Right ventricle myocardium inferior (tissue), 1 donor: ENCODE data around the gene MAP1S. TPM values are rescaled to one million over a fixed set of nuclear protein-coding genes. Genes with fewer than 3 reads are reported as not detected.

Experiments used
- ATAC-seq: fragments of 200-7000 bp; cut with Tn5 transposase; one replicate; pipeline ENCODE4 v1.9.1; 2020; ENCODE audit warnings: mild to moderate bottlenecking, moderate library complexity
- DNase-seq: peaks from one replicate; pipeline ENCODE4 v3.0.0; 2021; ENCODE audit errors: missing footprints
- intact Hi-C: fragments of 100-400 bp; cut with DNase I; formaldehyde crosslinking; loops from one replicate; pipeline ENCODE4 v1.11.0; 2022
- total RNA-seq: library from RNA; stranded (reverse); fragmentation: NEBNext Ultra II Directional; extraction: Animal tissue kit (Norgen Biotek cat#: 25700); gene quantifications from one replicate; pipeline ENCODE4 v1.2.1, GENCODE V29; 2021
- donor health status: DM: no; HTN: yes; CAD: no; lungs with severe emphysema.

The MAP1S gene
- total RNA-seq, 1 donor from 2014 or later: 26.0 TPM

DNA sequence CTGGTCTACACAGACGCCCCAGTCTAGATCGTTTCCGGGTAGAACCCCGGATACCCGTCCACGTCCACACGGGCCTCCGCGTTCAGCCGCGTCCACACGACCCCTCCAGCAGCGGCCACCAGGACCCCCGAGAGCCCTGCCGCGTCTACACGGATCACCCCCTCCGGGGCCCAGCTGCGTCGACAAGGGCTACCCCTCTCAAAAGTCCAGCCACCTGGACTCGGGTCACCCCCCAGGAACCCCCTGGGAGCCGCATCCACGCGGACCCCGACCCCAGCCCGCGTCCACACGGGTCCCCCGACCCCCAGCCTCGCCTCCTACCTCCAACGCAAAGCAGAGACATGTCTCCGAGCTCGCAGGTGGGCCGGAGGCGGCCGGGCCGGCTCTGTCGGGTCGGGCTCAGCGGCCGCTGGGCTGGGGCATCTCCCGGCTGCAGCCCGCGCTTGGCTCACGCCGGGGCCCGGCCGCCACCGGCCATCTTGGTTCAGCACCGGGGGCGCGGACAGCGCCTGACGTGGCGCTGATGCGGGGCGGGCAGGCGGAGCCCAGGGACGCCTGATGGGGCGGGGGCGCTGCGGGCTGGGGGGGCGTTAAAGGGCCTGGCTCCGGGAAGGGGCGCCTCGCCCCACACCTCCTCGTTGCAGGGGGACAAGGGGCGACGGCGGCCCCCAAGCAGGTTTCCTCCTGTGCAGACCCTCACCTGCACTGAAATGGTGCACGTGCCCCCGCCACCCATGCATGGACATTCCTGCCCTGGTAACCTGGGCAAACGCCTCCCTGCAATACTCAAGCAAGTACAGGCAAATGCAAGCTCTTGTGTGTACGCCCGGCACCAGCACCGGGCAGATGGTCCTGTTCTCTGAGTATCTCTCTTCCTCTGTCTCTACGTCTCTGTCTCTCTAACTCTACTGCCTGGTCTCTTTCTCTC, 31.2 kb upstream of the MAP1S start, which contains the start of gene UNC13A:
TSS of gene UNC13A (minus strand) at position 498 of the 928 bp plus-strand sequence. CDS start at position 343, 155 bp downstream.
- intact Hi-C loops: no loop called here
- ATAC-seq: peak; percentile 72
- peak; percentile 68 for DNase-seq

- intact Hi-C loops: no loop called here
- ATAC-seq: no peak
Observed at GRCh38 chr19:17688853-17689595, 30.3 kb upstream of the MAP1S start.

GRCh38 chr19:17692566-17692965, 26.7 kb upstream of the MAP1S start:
- DNase-seq: no peak
- no peak for ATAC-seq
- intact Hi-C loops: no loop called here

More at GRCh38 chr19:17688853-17689595, 30.3 kb upstream of the MAP1S start:
- DNase-seq: no peak

DNA sequence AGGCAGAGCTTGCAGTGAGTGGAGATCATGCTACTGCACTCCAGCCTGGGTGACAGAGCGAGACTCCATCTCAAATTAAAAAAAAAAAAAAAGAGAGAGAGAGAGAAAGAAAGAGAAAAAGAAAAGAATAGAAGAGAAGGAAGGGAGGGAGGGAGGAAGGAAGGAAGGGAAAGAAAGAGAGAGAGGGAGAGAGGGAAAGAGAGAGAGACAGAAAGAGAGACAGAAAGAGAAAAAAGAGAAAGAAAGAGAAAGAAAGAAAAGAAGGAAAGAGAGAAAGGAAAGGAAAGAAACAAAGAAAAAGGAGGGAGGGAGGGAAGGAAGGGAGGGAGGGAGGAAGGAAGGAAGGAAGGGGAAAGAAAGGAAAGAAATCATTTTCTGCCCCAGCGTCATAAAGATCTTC, 24.1 kb upstream of the MAP1S start:
- intact Hi-C loops: no loop called here
- no peak for ATAC-seq

DNA sequence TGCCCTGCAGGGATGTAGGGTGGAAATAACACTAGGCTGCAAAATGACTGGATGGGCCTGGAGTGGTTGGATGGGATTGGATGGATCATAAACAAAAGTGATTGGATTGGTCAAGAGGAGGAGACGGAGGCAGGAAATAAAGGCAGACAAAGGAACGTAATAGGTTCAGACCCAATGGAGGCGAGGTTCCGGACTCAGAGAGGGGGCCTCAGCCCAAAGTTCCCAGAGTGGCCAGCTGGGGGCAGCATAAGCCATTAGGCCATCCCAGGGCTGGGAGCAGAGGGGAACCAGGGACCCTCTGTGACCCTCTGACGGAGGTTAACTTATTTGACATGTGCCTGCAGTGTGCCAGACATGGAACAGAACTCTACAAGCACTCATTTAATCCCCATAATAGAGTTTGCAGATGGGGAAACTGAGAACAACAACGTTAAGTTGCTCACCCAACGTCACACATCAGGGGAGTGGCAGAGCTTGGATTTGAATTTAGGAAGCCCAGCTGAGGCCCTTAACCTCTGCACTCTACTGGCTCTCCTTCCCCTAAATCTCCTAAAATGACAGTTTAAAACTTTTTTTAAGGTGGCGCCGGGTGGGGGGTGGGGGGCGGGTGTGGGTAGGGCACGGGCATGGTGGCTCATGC, 15.3 kb upstream of the MAP1S start:
- intact Hi-C loops: loop anchor here (2.0 kb wide), 1 partner anchor 63 kb away; no protein-coding TSS in a partner anchor
- DNase-seq: peak; percentile 79
- ATAC-seq: peak; percentile 73

More for the DNA sequence above, 24.1 kb upstream of the MAP1S start:
- DNase-seq: no peak

DNA sequence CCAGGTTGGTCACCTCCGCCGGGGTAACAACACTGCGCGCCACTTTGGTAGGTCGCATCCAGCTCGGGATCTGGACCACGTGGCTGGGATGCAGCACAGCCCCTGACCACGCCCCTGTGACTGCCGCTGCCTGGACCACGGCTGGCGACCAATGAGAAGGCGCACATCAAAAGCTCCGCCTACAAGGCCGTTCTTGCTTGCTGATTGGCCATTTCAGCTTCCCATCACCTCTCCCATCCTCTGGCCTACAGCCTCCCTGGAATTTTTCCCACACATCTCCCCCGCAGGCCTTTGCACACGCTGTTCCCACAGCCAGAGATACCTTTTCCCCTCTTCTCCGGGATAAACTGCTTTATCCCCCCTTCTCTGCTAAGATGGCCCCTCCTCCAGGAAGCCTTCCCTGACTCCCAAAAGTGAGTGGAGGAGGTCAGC, 12.5 kb upstream of the MAP1S start:
- no peak for DNase-seq
- ATAC-seq: no peak
- intact Hi-C loops: no loop called here

DNA sequence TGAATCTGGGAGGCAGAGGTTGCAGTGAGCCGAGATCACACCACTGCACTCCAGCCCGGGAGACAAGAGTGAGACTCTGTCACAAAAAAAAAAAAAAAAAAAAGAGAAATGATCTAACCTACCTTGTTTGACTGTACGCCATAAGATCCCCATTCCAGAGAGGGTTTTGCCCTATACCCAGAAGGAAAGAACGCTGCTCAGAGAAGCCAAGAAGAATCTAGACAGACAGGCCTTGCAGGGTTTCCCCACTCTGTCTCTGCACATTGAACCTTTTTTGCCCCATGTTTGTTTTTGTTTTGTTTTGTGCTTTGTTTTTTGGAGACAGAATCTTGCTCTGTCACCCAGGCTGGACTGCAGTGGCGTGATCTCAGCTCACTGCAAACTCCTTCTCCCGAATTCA, 7.4 kb upstream of the MAP1S start:
- intact Hi-C loops: loop anchor here (10.0 kb wide), 1 partner anchor 143 kb away; the partner anchor contains the start of gene RPL18A
- no peak for ATAC-seq
- no peak for DNase-seq

GRCh38 chr19:17716309-17716929, 2.9 kb upstream of the MAP1S start:
- intact Hi-C loops: loop anchor here (10.0 kb wide), 1 partner anchor 138 kb away; the partner anchor contains the start of gene RPL18A
- DNase-seq: no peak
- no peak for ATAC-seq

DNA sequence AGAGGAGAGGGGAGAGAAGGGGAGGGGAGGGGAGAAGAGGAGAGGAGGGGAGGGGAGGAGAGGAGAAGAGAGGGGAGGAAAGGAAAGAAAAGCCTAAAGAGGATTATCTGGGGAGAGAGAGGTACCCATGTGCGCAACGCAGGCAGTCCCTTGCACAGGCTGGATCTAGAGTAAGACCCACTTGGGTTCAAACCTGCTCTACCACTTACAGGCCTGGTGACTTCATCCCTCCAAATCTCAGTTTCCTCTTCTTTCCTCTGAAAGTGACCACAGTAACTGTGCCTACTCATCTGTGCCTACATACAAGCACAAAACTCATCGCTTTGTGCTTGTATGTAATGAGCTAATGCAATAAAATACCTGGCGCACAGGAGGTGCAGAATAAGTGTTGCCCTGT, 732 bp upstream of the MAP1S start:
- intact Hi-C loops: loop anchor here (10.0 kb wide), 1 partner anchor 136 kb away; the partner anchor contains the start of gene RPL18A

DNA sequence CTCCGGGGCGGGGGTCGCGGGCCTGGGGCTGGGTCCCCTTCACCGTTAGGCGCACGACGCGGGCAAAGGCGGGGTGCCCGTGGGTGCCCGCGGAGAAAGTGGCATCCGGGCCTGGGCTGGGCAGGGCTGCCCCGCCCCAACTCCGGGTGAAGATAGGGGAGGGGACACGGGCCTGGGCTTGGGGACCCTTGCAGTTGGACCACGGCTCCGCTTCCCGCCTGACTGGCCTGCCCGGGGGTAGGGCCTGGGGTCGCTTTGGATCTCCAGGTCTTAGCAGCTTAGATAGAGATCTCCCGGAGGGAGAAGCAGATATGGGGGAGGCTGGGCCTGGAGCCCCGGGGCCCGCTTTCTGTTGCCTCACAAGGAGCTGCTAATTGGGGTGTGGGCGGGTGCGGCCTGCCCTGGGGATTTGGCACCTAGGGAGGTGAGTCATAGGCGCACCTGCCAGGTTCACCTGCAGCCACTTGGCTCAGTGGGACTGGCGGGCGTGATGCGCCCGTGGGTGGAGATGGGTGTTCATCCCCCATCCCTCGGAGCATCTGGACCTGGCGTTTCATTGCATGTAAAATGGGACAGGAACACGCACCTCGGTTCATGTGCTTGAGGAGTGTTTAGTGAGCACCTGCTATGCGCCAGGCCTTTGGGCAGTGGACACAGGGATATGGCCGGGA, 585 bp downstream of the MAP1S start:
- intact Hi-C loops: loop anchor here (10.0 kb wide), 1 partner anchor 135 kb away; the partner anchor contains the start of gene RPL18A
- no peak for ATAC-seq
- no peak for DNase-seq

More for the DNA sequence above, 732 bp upstream of the MAP1S start:
- DNase-seq (no peak), ATAC-seq (no peak)

DNA sequence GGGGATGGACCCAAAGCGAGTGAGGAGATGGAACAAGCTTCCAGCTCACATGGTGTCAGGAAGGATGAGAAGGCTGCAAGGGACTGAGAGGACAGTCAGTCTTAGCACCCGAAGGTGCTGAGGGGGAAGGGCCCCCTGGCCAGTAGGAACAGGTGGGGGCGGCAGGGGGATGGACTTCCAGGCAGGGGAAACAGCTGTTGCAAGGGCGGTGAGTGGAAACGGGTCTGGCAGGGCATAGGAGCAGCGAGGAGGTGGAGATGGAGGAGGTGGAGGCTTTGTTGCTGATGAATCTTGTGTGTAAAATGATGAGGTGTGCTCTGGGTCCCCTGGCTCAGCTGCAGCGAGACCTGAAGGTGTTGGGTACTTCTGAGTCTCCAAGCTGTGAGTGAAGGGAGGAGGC, 1.2 kb downstream of the MAP1S start:
- DNase-seq (no peak), ATAC-seq (no peak)
- intact Hi-C loops: no loop called here

GRCh38 chr19:17721111-17721628, 1.9 kb downstream of the MAP1S start:
- intact Hi-C loops: no loop called here
- no peak for ATAC-seq
- DNase-seq: no peak

GRCh38 chr19:17721821-17722220, 2.5 kb downstream of the MAP1S start:
- DNase-seq: peak; percentile 79
- ATAC-seq: peak; percentile 33
- intact Hi-C loops: no loop called here

DNA sequence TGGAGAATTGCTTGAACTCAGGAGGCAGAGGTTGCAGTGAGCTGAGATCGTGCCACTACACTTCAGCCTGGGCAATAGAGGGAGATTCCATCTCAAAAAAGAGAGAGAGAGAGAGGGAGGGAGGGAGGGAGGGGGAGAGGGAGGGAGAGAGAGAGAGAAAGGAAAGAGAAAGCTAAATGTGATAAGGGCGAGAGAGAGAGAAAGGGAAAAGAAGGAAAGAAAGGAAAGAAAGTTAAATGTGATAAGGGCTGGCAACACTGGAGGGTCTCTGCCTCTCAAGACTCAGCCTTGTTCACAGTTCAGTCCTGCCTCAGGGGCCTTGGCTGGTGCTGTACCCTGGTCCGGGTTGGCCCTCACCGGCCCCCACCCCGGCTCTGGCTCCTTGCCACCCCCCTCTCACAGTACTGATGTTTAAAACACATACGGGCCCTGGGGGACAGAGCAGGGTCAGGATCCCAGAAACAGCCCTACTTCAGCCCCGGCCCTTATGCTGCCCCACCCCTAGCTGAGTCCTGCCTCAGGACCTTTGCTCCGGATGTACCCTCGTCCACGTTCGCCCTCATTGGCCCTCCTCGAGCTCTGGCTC, 3.5 kb downstream of the MAP1S start:
- DNase-seq: no peak

DNA sequence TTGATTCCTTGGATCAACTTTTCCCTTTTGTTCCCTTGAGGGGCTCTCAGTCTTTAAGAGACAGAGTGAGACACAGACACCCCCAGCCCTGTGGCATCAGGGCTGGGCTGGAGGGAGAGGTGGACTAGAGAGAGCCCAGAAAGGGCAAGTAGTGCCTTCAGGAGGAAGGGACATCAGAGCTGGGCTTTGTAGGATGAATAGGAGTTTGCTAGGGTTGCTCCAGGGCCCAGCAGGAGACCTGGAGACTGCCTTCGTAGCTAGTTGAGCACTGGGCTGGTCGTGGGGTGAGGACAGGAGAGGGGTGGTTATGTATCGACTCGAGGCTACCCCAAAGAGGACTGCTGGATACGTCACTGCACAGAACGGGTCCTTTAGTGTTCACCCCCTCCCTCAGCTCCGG, 5.4 kb downstream of the MAP1S start:
- no peak for DNase-seq
- intact Hi-C loops: no loop called here
- no peak for ATAC-seq

More for the DNA sequence above, 3.5 kb downstream of the MAP1S start:
- intact Hi-C loops: no loop called here
- no peak for ATAC-seq

- DNase-seq: no peak
- intact Hi-C loops: no loop called here
Observed at GRCh38 chr19:17725422-17726078, 6.3 kb downstream of the MAP1S start.

More at GRCh38 chr19:17725422-17726078, 6.3 kb downstream of the MAP1S start:
- no peak for ATAC-seq
